Measurements from ENCODE around the gene ARHGAP27.

Gene ARHGAP27

GRCh38 chr17:45404870-45405249 lies 27.8 kb downstream of the ARHGAP27 start:
- no peak for DNase-seq

GRCh38 chr17:45403906-45404490 lies 28.7 kb downstream of the ARHGAP27 start:
- DNase-seq: no peak

DNA sequence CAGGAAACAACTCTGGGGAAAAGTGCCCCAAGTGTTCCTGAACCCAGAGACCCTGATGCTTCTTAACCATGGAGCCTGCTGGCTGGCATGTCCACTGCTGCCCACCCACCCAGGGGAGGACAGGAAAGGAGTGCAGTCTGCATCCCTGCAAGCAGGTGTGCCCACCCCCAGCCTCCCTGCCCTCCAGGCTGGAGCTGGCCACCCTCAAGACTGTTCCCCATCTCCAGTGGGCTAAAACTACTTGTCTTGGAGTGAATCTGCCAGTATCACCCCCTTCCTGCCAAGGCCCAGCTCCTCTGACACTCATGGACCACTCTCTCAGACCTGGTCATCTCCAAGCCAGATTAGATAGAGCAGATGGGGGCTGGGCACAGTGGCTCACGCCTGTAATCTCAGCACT lies 29.8 kb downstream of the ARHGAP27 start:
- no peak for DNase-seq

DNA sequence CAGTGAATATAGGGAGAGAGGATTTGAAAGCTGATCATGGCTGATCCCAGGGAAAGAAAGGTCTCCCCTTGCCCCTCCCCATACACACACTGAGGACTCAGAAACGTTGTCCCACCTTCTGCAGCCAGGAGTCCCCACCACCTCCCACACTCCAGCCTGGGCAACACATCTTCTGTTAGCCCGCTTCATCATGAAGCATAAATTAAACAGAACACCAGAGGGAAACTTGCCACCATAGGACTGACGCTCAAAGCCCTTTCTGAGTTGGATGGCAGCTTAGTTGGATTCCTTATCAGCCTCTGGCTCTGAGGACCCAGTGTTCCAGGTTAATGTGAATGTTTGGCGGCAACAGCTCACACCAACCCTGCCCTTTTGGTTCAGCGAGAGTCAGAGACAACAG lies 33.9 kb downstream of the ARHGAP27 start:
- DNase-seq: no peak

- DNase-seq: no peak
These were observed 34.9 kb downstream of the ARHGAP27 start for GRCh38 chr17:45397796-45398195.

DNA sequence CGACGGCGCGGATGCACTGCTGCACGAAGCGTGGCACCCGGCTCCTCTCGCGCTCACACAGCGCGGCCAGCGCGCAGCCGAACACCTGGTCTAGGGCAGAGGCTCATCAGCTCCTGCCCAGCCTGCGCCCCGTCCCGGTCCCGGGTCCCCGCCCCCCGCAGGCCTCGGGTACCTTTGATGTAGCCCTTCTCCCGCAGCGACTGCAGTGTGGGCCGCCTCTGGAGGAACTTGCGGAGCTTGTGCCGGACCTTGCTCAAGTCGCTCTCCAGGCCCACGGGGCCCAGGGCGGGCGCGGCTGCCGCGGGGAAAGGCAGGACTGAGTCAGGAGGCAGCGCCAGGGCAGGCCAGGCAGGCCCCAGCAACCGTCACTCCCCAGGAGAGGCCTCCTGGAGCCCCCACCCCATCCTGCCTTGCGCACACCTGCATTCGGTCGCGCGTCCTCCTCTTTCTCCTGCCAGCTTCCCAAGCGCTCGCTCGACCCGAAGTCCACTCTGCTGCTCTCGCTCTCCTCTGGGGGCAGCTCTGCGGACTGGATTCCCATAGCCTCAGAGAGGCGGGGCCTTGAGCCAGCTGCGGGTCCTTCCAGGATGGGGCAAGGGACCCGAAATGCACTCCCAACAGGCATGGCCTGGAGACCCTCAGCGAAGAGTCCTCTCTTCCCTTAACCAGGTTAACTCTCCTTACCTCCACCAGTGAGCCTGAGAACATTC lies 36.0 kb downstream of the ARHGAP27 start:
- DNase-seq: no peak

DNA sequence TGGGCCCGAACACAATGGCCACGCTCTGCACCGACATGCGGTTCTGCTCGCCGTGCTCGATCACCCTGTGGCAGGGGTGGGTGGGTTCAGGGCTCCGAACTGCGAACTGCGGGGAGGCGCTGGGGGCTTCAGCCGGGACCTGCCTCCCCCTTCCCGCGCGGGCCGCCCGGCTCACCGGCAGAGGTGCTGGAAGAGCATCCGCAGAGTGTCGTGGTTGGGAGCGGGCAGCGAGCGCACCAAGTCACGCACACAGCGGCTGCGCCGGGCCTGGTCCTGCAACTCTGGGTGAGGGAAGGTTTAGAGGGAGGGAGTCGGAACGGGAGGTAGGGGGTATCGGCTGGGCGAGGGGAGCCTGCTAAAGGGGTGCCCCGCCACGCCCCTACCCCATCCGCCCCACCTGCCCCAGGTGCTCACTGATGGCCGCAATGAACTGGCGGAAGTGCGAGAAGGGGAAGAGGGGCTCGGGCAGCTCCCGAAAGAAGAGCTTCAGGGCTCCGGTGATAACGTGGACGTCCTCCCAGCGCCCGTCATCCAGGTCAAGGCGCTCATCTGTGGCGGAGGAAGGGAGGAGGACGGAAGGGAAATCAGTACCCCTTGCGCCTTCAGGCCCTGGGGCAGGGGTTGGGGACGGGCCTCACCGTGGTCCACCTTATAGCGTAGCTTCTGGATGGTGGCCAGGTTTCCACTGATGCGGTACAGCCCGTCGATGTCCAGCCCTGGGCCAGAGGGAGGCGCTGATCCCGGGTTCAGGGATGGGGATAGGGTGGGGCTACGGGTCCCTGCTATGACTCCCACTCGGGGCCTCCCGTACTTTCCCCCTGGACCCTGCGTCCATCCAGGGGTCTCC lies 36.9 kb downstream of the ARHGAP27 start:
- DNase-seq: no peak

GRCh38 chr17:45394913-45395568 lies 37.6 kb downstream of the ARHGAP27 start:
- DNase-seq: peak; percentile 25 to 63 (median 54)

GRCh38 chr17:45394564-45394912 lies 38.1 kb downstream of the ARHGAP27 start:
- DNase-seq: no peak

DNA sequence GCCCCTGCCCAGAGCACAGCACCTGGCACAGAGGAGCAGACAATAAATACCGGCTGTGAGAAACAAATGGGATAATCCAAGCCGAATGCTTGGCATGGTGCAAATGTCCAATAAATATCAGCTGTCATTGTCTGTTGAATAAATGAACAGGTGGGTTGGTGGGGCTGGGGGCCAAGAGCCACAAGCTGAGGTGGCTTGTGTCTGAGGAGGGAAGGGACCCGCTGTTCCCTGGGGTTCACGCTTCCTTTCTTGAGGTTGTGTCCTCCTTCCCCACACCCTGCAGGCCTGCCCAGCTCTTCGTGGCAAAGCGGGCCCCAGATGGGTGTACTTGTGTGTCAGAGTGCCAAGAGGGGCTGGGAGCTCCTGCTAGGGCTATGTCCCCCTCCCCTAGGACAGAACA lies 38.6 kb downstream of the ARHGAP27 start:
- DNase-seq: no peak

DNA sequence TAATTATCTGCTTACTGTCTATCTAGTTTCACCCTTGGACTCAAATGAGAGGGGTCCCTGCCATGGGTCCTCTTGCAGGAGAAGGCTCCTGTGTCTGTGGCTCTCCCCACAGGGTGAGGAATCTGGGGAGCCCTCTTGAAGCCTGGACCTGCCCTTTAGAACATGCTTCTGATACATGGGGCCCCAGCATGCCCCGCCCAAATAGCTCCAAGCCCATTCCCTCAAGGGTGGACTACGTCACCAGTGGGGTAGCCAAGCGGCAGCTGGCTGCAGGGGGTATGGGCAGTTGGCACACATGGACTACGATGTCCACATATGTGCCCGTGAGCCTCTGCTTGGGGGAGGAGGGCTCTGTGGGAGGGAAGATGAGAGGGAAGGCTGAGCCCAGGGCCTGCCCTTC lies 39.3 kb downstream of the ARHGAP27 start:
- no peak for DNase-seq

GRCh38 chr17:45391918-45392317 lies 40.8 kb downstream of the ARHGAP27 start:
- no peak for DNase-seq

GRCh38 chr17:45391291-45391690 lies 41.4 kb downstream of the ARHGAP27 start:
- DNase-seq: no peak

- DNase-seq: no peak
These were observed 43.3 kb downstream of the ARHGAP27 start for GRCh38 chr17:45389354-45389753.

DNA sequence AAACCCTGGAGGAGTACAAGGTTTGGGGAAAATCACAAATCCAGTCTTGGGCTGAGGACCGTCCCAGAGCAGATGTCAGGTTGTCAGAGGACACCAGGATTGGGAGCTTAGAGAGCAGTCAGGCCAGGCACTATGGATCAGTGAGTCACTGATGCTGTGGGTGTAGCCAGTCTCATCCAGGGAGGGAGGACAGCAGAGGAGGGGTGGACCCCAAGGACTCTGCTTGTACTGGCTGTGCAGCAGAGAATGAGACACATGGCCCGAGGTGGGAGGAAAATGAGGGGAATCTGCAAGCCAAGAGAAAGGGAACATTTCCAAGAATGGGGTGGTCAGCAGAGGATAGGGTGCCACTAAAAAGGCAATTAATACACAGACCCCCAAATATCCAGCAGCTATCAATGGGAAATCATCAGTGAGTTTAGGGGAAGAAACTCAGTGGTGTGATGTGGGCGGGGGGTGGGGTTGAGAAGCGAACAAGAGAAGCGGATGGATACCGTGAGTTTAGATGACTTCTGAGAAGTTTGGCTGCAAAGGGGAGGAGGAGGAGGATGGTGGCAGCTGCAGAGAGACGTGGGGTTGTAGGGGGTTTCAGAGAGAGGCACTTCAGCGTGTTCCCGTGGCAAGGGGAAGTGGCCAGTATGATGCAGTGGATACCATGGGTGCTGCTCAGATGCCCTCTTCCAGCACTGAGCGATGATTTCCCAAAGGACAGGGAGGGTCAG lies 43.9 kb downstream of the ARHGAP27 start:
- DNase-seq: no peak

- DNase-seq: no peak
These were observed 44.9 kb downstream of the ARHGAP27 start for GRCh38 chr17:45387739-45388138.

DNA sequence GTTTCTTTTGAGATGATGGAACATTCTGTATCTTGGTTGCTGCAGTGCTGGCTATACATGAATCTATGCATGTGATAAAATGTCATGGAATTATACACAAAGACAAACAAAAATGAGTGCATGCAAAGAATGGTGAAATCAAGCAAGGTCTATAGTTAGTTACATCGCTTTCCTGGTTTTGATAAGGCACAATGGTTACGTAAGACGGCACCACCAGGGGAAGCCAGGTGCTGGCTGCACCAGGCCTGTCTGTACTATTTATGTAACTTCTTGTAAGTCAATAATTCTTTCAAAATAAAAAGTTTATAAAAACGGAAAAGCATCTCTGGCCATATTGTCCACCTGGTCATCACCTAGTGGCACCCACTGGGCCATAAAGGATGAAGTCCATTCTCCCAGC lies 46.5 kb downstream of the ARHGAP27 start:
- DNase-seq: no peak

GRCh38 chr17:45385331-45385997 lies 47.2 kb downstream of the ARHGAP27 start:
- peak; percentile 62 to 86 (median 86) for DNase-seq

DNA sequence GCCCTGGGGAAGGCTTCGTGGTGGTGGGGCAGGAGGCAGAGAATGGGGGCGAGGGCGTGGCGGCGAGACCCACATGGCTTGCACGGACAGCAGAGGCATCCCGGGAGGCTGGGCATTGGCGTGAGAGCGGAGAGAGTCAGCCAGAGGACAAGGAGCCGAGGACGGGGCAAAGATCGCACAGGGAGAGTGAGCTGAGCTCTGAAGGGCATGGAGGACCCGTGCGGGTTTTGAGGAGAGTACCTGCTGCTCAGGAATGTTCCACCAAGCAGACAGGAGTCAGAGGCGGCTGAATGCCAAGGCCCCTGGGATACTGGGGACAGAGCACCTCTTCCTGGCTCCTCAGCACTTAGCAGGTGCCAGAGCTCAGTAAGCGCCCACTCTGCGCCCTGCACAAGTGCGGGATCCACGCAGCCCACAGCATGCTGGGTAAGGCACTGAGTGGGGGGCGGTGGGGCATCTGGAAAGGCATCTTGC lies 47.8 kb downstream of the ARHGAP27 start:
- no peak for DNase-seq

DNA sequence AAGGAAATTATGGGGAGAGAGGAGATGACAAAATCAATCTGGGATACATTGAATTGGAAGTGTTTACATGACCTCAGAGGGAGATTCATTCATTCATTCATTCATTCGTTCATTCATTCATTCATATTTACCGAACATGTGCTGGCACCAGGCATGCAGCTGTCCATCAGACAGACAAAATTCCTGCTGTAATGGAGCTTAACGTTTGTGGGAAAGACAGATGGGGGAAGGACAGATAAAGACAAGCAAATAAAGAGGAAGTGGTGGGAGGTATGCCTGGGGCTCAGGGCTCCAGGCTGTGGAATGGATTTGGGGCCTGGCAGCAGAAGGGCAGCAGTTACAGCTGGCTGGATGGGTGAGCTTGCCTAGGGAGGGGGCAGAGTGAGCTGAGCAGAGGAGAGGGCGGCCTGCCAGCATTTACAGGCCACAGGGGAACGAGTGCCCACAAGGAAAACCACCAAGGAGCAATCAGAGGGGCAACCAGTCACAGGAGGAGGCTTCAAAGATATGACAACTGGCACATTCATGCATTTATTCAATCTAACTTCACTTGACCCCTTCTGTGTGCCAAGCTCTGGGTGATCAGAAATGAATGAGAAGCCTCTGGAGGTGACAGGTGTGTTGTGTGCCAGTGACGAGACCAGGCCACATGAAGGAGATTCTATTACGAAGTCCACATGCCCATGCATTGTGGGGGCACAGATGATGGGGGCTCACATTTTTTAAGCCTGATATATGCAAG lies 48.5 kb downstream of the ARHGAP27 start:
- DNase-seq: no peak

GRCh38 chr17:45383003-45383402 lies 49.7 kb downstream of the ARHGAP27 start:
- no peak for DNase-seq

Measured in NCI-H1417 (cell line).